CD4-positive, alpha-beta memory T cell (primary cell): Measurements from ENCODE around the gene OBSCN. TPM values are rescaled to one million over a fixed set of nuclear protein-coding genes. Genes with fewer than 3 reads are reported as not detected.

Source experiments
- CTCF ChIA-PET: fragments of 350-600 bp; sonication (Branson Sonifier 250); formaldehyde crosslinking; loops from one replicate; lab custom pipeline; 2021; ENCODE audit warnings: inconsistent platforms; ENCODE audit not compliant: partially characterized antibody; lab: Charles Lee
- POLR2A ChIA-PET: fragments of 350-600 bp; sonication (Branson Sonifier 250); formaldehyde crosslinking; loops from one replicate; lab custom pipeline; 2021; ENCODE audit not compliant: partially characterized antibody; lab: Charles Lee
- DNase-seq, 5 donors: peaks; one replicate each; pipeline versions ENCODE4 v3.0.0 to v3.0.0-alpha.2; 2020 to 2022; ENCODE audit warnings: mixed read lengths in 1 of 5
- H3K27ac ChIP-seq: one replicate; pipeline ENCODE4 v1.7.0; 2013; ENCODE audit warnings: low read depth, low read length
- H3K27me3 ChIP-seq: 2 replicates; pipeline ENCODE4 v1.7.0; 2013; ENCODE audit warnings: mild to moderate bottlenecking, low read length, moderate library complexity; ENCODE audit not compliant: insufficient read depth
- H3K36me3 ChIP-seq: 2 replicates; pipeline ENCODE4 v1.7.0; 2013; ENCODE audit warnings: mild to moderate bottlenecking, low read length, moderate library complexity; ENCODE audit not compliant: insufficient read depth
- H3K4me1 ChIP-seq: 2 replicates; pipeline ENCODE4 v1.7.0; 2013; ENCODE audit warnings: mild to moderate bottlenecking, low read length, moderate library complexity; ENCODE audit not compliant: insufficient read depth
- H3K4me3 ChIP-seq, 2 donors: one replicate each; pipeline ENCODE4 v1.7.0; 2013; ENCODE audit warnings: low read length in 2 of 2, mild to moderate bottlenecking in 1 of 2
- H3K9me3 ChIP-seq, 2 donors: one replicate each; pipeline ENCODE4 v1.7.0; 2013; ENCODE audit warnings: low read length in 2 of 2, control low read depth in 1 of 2; ENCODE audit not compliant: control insufficient read depth in 1 of 2
- H3K27ac Mint-ChIP-seq, 7 donors: one replicate each; pipeline ENCODE4 v1.8.0; 2020 to 2021; ENCODE audit warnings: mixed read lengths in 7 of 7, mild to moderate bottlenecking in 6 of 7, inconsistent platforms in 3 of 7, moderate library complexity in 3 of 7
- H3K27me3 Mint-ChIP-seq, 2 donors: one replicate each; pipeline ENCODE4 v1.8.0; 2020 to 2021; ENCODE audit warnings: mixed read lengths in 2 of 2
- H3K36me3 Mint-ChIP-seq, 2 donors: one replicate each; pipeline ENCODE4 v1.8.0; 2020 to 2021; ENCODE audit warnings: mixed read lengths in 2 of 2, inconsistent platforms in 1 of 2, mild to moderate bottlenecking in 1 of 2
- H3K4me1 Mint-ChIP-seq, 4 donors: one replicate each; pipeline ENCODE4 v1.8.0; 2020 to 2021; ENCODE audit warnings: mixed read lengths in 4 of 4, mild to moderate bottlenecking in 1 of 4
- H3K4me3 Mint-ChIP-seq, 8 donors: one replicate each; pipeline ENCODE4 v1.8.0; 2020 to 2021; ENCODE audit warnings: mixed read lengths in 8 of 8, mild to moderate bottlenecking in 7 of 8, moderate library complexity in 6 of 8, inconsistent platforms in 3 of 8
- H3K9me3 Mint-ChIP-seq, 8 donors: one replicate each; pipeline ENCODE4 v1.8.0; 2020 to 2021; ENCODE audit warnings: mixed read lengths in 8 of 8, mild to moderate bottlenecking in 5 of 8, inconsistent platforms in 3 of 8, moderate library complexity in 1 of 8
- intact Hi-C: fragments of 100-400 bp; cut with micrococcal nuclease; formaldehyde crosslinking; loops from one replicate; pipeline ENCODE4 v1.15.1; 2023
- polyA plus RNA-seq, 2 donors: library from polyadenylated mRNA; unstranded; fragments of 300-500 nt; fragmentation: Illumina TruSeq; gene quantifications; one replicate each; pipeline ENCODE4 v1.2.3, GENCODE V29; 2021
- total RNA-seq, 2 experiments: library from RNA; stranded (reverse); gene quantifications; one replicate each; pipeline ENCODE4 v1.2.3, GENCODE V29; 2021

The OBSCN gene
- total and polyA plus RNA-seq, 4 experiments from 2014 or later = 0.19 to 91.4 (median 39.8) TPM

GRCh38 chr1:228287541-228288425 lies 79.9 kb downstream of the OBSCN start:
- DNase-seq = no peak
- Histone ChIP-seq H3K4me3 (no peak overlapping the region), H3K36me3 (no peaks in the 10 kb centered on the region), H3K4me1 (no peaks in the 10 kb centered on the region), H3K27ac (no peak overlapping the region), H3K27me3 (no peaks in the 10 kb centered on the region), H3K9me3 (no peaks in the 10 kb centered on the region)
- CTCF ChIA-PET = interaction anchor here (1.4 kb wide), 1 partner anchor 71 kb away, joined by 4 read pairs; no protein-coding TSS in a partner anchor
- Mint-ChIP-seq H3K4me3 (no peak overlapping the region), H3K27me3 (no peaks in the 10 kb centered on the region), H3K4me1 (peaks cover 0 to 3% (median under 1%) of the 10 kb centered on the region in 4 donors), H3K36me3 (peaks cover 7 to 14% of the 10 kb centered on the region in 2 donors), H3K9me3 (no peaks in the 10 kb centered on the region), H3K27ac (no peak overlapping the region)
- POLR2A ChIA-PET = no interaction called here
- intact Hi-C loops = no loop called here

GRCh38 chr1:228288536-228289238 lies 80.8 kb downstream of the OBSCN start:
- Mint-ChIP-seq H3K27me3 (no peaks in the 10 kb centered on the region), H3K36me3 (peaks cover 11 to 14% of the 10 kb centered on the region in 2 donors), H3K9me3 (no peaks in the 10 kb centered on the region), H3K4me3 (no peak overlapping the region), H3K27ac (peak overlapping the region in 1 of 7 donors; percentile 76), H3K4me1 (peaks cover 0 to 3% (median under 1%) of the 10 kb centered on the region in 4 donors)
- Histone ChIP-seq H3K27ac (no peak overlapping the region), H3K9me3 (no peaks in the 10 kb centered on the region), H3K27me3 (no peaks in the 10 kb centered on the region), H3K36me3 (no peaks in the 10 kb centered on the region), H3K4me1 (no peaks in the 10 kb centered on the region), H3K4me3 (no peak overlapping the region)
- no peak for DNase-seq
- ChIA-PET POLR2A (no interaction called here), CTCF (no interaction called here)
- intact Hi-C loops = no loop called here

GRCh38 chr1:228289239-228289849 lies 81.5 kb downstream of the OBSCN start:
- no peak overlapping the region for H3K4me3 ChIP-seq
- H3K9me3 Mint-ChIP-seq = no peaks in the 10 kb centered on the region
- no peaks in the 10 kb centered on the region for H3K27me3 ChIP-seq
- H3K36me3 ChIP-seq = no peaks in the 10 kb centered on the region
- H3K36me3 Mint-ChIP-seq = peaks cover 13 to 16% of the 10 kb centered on the region in 2 donors
- no peak overlapping the region for H3K4me3 Mint-ChIP-seq
- intact Hi-C loops = no loop called here
- DNase-seq = no peak
- no peak overlapping the region for H3K27ac ChIP-seq
- no peaks in the 10 kb centered on the region for H3K4me1 ChIP-seq
- no peak overlapping the region for H3K27ac Mint-ChIP-seq
- POLR2A ChIA-PET = no interaction called here
- no peaks in the 10 kb centered on the region for H3K27me3 Mint-ChIP-seq
- peaks cover 0 to 3% (median under 1%) of the 10 kb centered on the region in 4 donors for H3K4me1 Mint-ChIP-seq
- CTCF ChIA-PET = no interaction called here
- no peaks in the 10 kb centered on the region for H3K9me3 ChIP-seq

GRCh38 chr1:228289996-228290881 lies 82.4 kb downstream of the OBSCN start:
- DNase-seq = no peak
- Histone ChIP-seq H3K36me3 (no peaks in the 10 kb centered on the region), H3K9me3 (no peaks in the 10 kb centered on the region), H3K4me1 (no peaks in the 10 kb centered on the region), H3K4me3 (no peak overlapping the region), H3K27me3 (no peaks in the 10 kb centered on the region), H3K27ac (no peak overlapping the region)
- H3K27me3 Mint-ChIP-seq = no peaks in the 10 kb centered on the region
- CTCF ChIA-PET = no interaction called here
- peaks cover 0 to 2% (median 0%) of the 10 kb centered on the region in 8 donors for H3K9me3 Mint-ChIP-seq
- H3K4me3 Mint-ChIP-seq = no peak overlapping the region
- intact Hi-C loops = no loop called here
- H3K27ac Mint-ChIP-seq = peak overlapping the region in 1 of 7 donors; percentile 12
- H3K4me1 Mint-ChIP-seq = peaks cover 0 to 3% (median under 1%) of the 10 kb centered on the region in 4 donors
- H3K36me3 Mint-ChIP-seq = peaks cover 14 to 20% of the 10 kb centered on the region in 2 donors
- POLR2A ChIA-PET = no interaction called here

GRCh38 chr1:228291906-228292608 lies 84.2 kb downstream of the OBSCN start:
- H3K27ac Mint-ChIP-seq = peak overlapping the region in 3 of 7 donors; percentile 18 to 85 (median 51)
- CTCF ChIA-PET = no interaction called here

GRCh38 chr1:228292609-228292911 lies 84.7 kb downstream of the OBSCN start:
- CTCF ChIA-PET = no interaction called here
- no peaks in the 10 kb centered on the region for H3K27me3 ChIP-seq
- no peak overlapping the region for H3K27ac ChIP-seq
- peaks cover 14 to 34% of the 10 kb centered on the region in 2 donors for H3K36me3 Mint-ChIP-seq
- H3K27ac Mint-ChIP-seq = no peak overlapping the region
- POLR2A ChIA-PET = no interaction called here
- no peaks in the 10 kb centered on the region for H3K36me3 ChIP-seq
- H3K9me3 Mint-ChIP-seq = peaks cover 0 to 9% (median 5%) of the 10 kb centered on the region in 8 donors
- H3K4me1 Mint-ChIP-seq = peaks cover 0 to 3% (median under 1%) of the 10 kb centered on the region in 4 donors
- H3K27me3 Mint-ChIP-seq = no peaks in the 10 kb centered on the region
- no peaks in the 10 kb centered on the region for H3K4me1 ChIP-seq
- intact Hi-C loops = no loop called here
- no peaks in the 10 kb centered on the region for H3K9me3 ChIP-seq
- no peak for DNase-seq
- H3K4me3 ChIP-seq = no peak overlapping the region
- no peak overlapping the region for H3K4me3 Mint-ChIP-seq

More at GRCh38 chr1:228291906-228292608, 84.2 kb downstream of the OBSCN start:
- intact Hi-C loops = no loop called here
- POLR2A ChIA-PET = no interaction called here
- H3K9me3 ChIP-seq = no peaks in the 10 kb centered on the region
- no peaks in the 10 kb centered on the region for H3K27me3 Mint-ChIP-seq
- H3K27me3 ChIP-seq = no peaks in the 10 kb centered on the region
- no peak for DNase-seq
- peaks cover 14 to 29% of the 10 kb centered on the region in 2 donors for H3K36me3 Mint-ChIP-seq
- H3K4me1 ChIP-seq = no peaks in the 10 kb centered on the region
- H3K4me3 Mint-ChIP-seq = peak overlapping the region in 1 of 8 donors; percentile 52
- H3K4me3 ChIP-seq = no peak overlapping the region
- no peaks in the 10 kb centered on the region for H3K36me3 ChIP-seq
- H3K9me3 Mint-ChIP-seq = peaks cover 0 to 4% (median 2%) of the 10 kb centered on the region in 8 donors
- no peak overlapping the region for H3K27ac ChIP-seq
- H3K4me1 Mint-ChIP-seq = peaks cover 0 to 3% (median under 1%) of the 10 kb centered on the region in 4 donors
